Left lung (tissue), 10 donors: Measurements from ENCODE around the gene IMPG2. TPM values are rescaled to one million over a fixed set of nuclear protein-coding genes. Genes with fewer than 3 reads are reported as not detected.
"Not testable (repeated sequence)": the region's sequence is repeated elsewhere in the genome, so short reads cannot be mapped to it uniquely, and the experiment has no call there.

ENCODE experiments used
- ATAC-seq: fragments of 200-7000 bp; cut with Tn5 transposase; one replicate; pipeline ENCODE4 v1.9.1; 2020; ENCODE audit warnings: moderate library complexity
- DNase-seq, 4 donors: peaks; one replicate each; pipeline ENCODE4 v3.0.0-alpha.2; 2013 to 2020
- H3K27ac ChIP-seq, 2 donors: fragments of 200-600 bp; sonication (generic) in 1 of 2; one replicate each; pipeline versions ENCODE4 v1.5.0 to v1.8.0; 2020 to 2021
- H3K27me3 ChIP-seq, 2 donors: fragments of 200-600 bp; sonication (generic) in 1 of 2; one replicate each; pipeline versions ENCODE4 v1.5.0 to v1.8.0; 2020 to 2021
- H3K36me3 ChIP-seq, 2 donors: fragments of 200-600 bp; sonication (generic) in 1 of 2; one replicate each; pipeline versions ENCODE4 v1.5.0 to v1.8.0; 2020 to 2021
- H3K4me1 ChIP-seq, 2 donors: fragments of 200-600 bp; one replicate each; pipeline ENCODE4 v1.8.0; 2021
- H3K4me3 ChIP-seq, 2 donors: fragments of 200-600 bp; sonication (generic) in 1 of 2; one replicate each; pipeline versions ENCODE4 v1.5.0 to v1.8.0; 2020 to 2021; ENCODE audit warnings: mild to moderate bottlenecking in 1 of 2
- H3K9me3 ChIP-seq, 2 donors: fragments of 200-600 bp; sonication (generic) in 1 of 2; one replicate each; pipeline versions ENCODE4 v1.5.0 to v1.8.0; 2020 to 2021
- CTCF ChIP-seq, 2 donors: fragments of 200-600 bp; sonication (generic) in 1 of 2; IDR thresholded peaks; one replicate each; pipeline versions ENCODE4 v1.5.0 to v1.8.0; 2021; ENCODE audit warnings: antibody characterized with exemption in 2 of 2
- intact Hi-C, 2 donors: fragments of 100-400 bp; cut with DNase I; formaldehyde crosslinking; loops; one replicate each; pipeline versions ENCODE4 v1.11.2 to v1.14.2; 2022
- polyA plus RNA-seq, 6 donors: library from polyadenylated mRNA; unstranded; fragments of 120-200 nt; gene quantifications; one replicate each; pipeline ENCODE4 v1.2.1, GENCODE V29; 2013; ENCODE audit not compliant: insufficient read length in 6 of 6
- total RNA-seq, 2 donors: library from RNA; stranded (reverse); fragmentation: NEBNext Ultra II Directional; extraction: Animal tissue kit (Norgen Biotek cat#: 25700); gene quantifications; one replicate each; pipeline ENCODE4 v1.2.1, GENCODE V29; 2021
- donor health status: DM: no; HTN: yes; CAD: no.
- donor health status: DM: no; HTN: no; CAD: no.

IMPG2 gene
- total and polyA plus RNA-seq, 8 donors: 0.21 to 1.0 (median 0.61) TPM

GRCh38 chr3:101310978-101311375 lies 9.4 kb downstream of the IMPG2 start:
- intact Hi-C loops: no loop called here
- H3K27ac ChIP-seq: no peak overlapping the region
- no peak overlapping the region for H3K4me3 ChIP-seq
- TF ChIP-seq CTCF (IDR thresholded peaks at IDR 0.05): no peak
- no peaks in the 10 kb centered on the region for H3K36me3 ChIP-seq
- no peaks in the 10 kb centered on the region for H3K27me3 ChIP-seq
- peaks cover 0 to 24% of the 10 kb centered on the region in 2 donors for H3K9me3 ChIP-seq
- ATAC-seq (no peak), DNase-seq (no peak)
- H3K4me1 ChIP-seq: no peaks in the 10 kb centered on the region

GRCh38 chr3:101308147-101308772 lies 12.1 kb downstream of the IMPG2 start:
- intact Hi-C loops, ATAC-seq, DNase-seq: not testable (repeated sequence)

GRCh38 chr3:101303836-101304235 lies 16.5 kb downstream of the IMPG2 start:
- no peak overlapping the region for H3K4me3 ChIP-seq
- intact Hi-C loops: no loop called here
- no peaks in the 10 kb centered on the region for H3K4me1 ChIP-seq
- H3K27ac ChIP-seq: no peak overlapping the region
- DNase-seq (no peak), ATAC-seq (no peak)
- no peaks in the 10 kb centered on the region for H3K27me3 ChIP-seq
- no peaks in the 10 kb centered on the region for H3K36me3 ChIP-seq
- TF ChIP-seq CTCF (IDR thresholded peaks at IDR 0.05): no peak
- peaks cover 0 to 19% of the 10 kb centered on the region in 2 donors for H3K9me3 ChIP-seq

More at GRCh38 chr3:101308147-101308772, 12.1 kb downstream of the IMPG2 start:
- peaks cover 0 to 24% of the 10 kb centered on the region in 2 donors for H3K9me3 ChIP-seq
- not testable (repeated sequence) for H3K4me1 ChIP-seq, H3K4me3 ChIP-seq, H3K27me3 ChIP-seq, H3K36me3 ChIP-seq, H3K27ac ChIP-seq

GRCh38 chr3:101303089-101303731 lies 17.2 kb downstream of the IMPG2 start:
- no peak for TF ChIP-seq CTCF (IDR thresholded peaks at IDR 0.05)
- no peaks in the 10 kb centered on the region for H3K36me3 ChIP-seq
- ATAC-seq (no peak), DNase-seq (no peak)
- no peaks in the 10 kb centered on the region for H3K27me3 ChIP-seq
- H3K4me1 ChIP-seq: no peaks in the 10 kb centered on the region
- no peak overlapping the region for H3K27ac ChIP-seq
- no peak overlapping the region for H3K4me3 ChIP-seq
- peaks cover 0 to 14% of the 10 kb centered on the region in 2 donors for H3K9me3 ChIP-seq
- intact Hi-C loops: no loop called here

GRCh38 chr3:101300073-101300472 lies 20.3 kb downstream of the IMPG2 start:
- intact Hi-C loops: no loop called here
- ATAC-seq (no peak), DNase-seq (peak in 1 of 4 donors; percentile 39)
- no peak overlapping the region for H3K27ac ChIP-seq
- no peak for TF ChIP-seq CTCF (IDR thresholded peaks at IDR 0.05)
- H3K27me3 ChIP-seq: no peaks in the 10 kb centered on the region
- no peaks in the 10 kb centered on the region for H3K4me1 ChIP-seq
- H3K9me3 ChIP-seq: peaks cover 0 to 11% of the 10 kb centered on the region in 2 donors
- H3K36me3 ChIP-seq: no peaks in the 10 kb centered on the region
- no peak overlapping the region for H3K4me3 ChIP-seq
